HepG2 (cell line): ENCODE measurements around the gene DTX2. TPM values are rescaled to one million over a fixed set of nuclear protein-coding genes. Genes with fewer than 3 reads are reported as not detected.

Source experiments
- BORCS8-MEF2B ChIP-seq: sonication (generic); formaldehyde crosslinking; IDR thresholded peaks from 2 replicates; pipeline ENCODE4 v1.8.0; 2022; ENCODE audit warnings: mild to moderate bottlenecking, missing genetic modification reagents
- BRF2 ChIP-seq: sonication (generic); formaldehyde crosslinking; IDR thresholded peaks from 2 replicates; pipeline ENCODE4 v1.8.1; 2022; ENCODE audit warnings: mild to moderate bottlenecking, missing genetic modification reagents
- CCAR2 ChIP-seq: fragments of 200-400 bp; formaldehyde crosslinking; optimal IDR thresholded peaks from 2 replicates; pipeline ENCODE3; 2018; ENCODE audit warnings: low read depth, mild to moderate bottlenecking, low read length, moderate library complexity
- E2F5 ChIP-seq: sonication (generic); formaldehyde crosslinking; conservative IDR thresholded peaks from 2 replicates; pipeline ENCODE4 v1.4.0; 2020; ENCODE audit warnings: missing genetic modification reagents
- FOXO1 ChIP-seq: sonication (generic); formaldehyde crosslinking; IDR thresholded peaks from 2 replicates; pipeline ENCODE4 v1.4.0; 2020; ENCODE audit warnings: missing genetic modification reagents
- GFI1 ChIP-seq: sonication (generic); formaldehyde crosslinking; IDR thresholded peaks from 2 replicates; pipeline ENCODE4 v1.5.0; 2020; ENCODE audit warnings: missing genetic modification reagents, mild to moderate bottlenecking, borderline replicate concordance
- HNRNPK ChIP-seq: fragments of 200-400 bp; formaldehyde crosslinking; IDR thresholded peaks from 2 replicates; pipeline ENCODE4 v1.6.1; 2018; ENCODE audit warnings: low read length, low read depth, moderate library complexity, mild to moderate bottlenecking; ENCODE audit not compliant: poor library complexity, severe bottlenecking
- KMT2B ChIP-seq: IDR thresholded peaks from 2 replicates; pipeline ENCODE4 v1.6.1; 2016; ENCODE audit warnings: missing genetic modification reagents, missing compliant biosample characterization
- MLLT10 ChIP-seq: sonication (generic); formaldehyde crosslinking; IDR thresholded peaks from 2 replicates; pipeline ENCODE4 v1.4.0; 2020; ENCODE audit warnings: missing genetic modification reagents
- NCOA2 ChIP-seq: sonication (generic); formaldehyde crosslinking; IDR thresholded peaks from 2 replicates; pipeline ENCODE4 v1.8.0; 2022; ENCODE audit warnings: inconsistent platforms
- POLR2A ChIP-seq, 2 experiments: IDR thresholded peaks; 2 replicates each; pipeline ENCODE4 v1.6.1; 2011; ENCODE audit warnings: low read depth in 2 of 2, low read length in 2 of 2, mild to moderate bottlenecking in 1 of 2, moderate library complexity in 1 of 2; ENCODE audit not compliant: insufficient read depth in 1 of 2
- REXO4 ChIP-seq: sonication (generic); formaldehyde crosslinking; IDR thresholded peaks from 2 replicates; pipeline ENCODE4 v1.8.0; 2022; ENCODE audit warnings: missing genetic modification reagents, mild to moderate bottlenecking, borderline replicate concordance
- RXRB ChIP-seq: IDR thresholded peaks from 2 replicates; pipeline ENCODE4 v1.6.1; 2016; ENCODE audit warnings: borderline replicate concordance, missing genetic modification reagents, missing compliant biosample characterization
- SALL1 ChIP-seq: sonication (generic); formaldehyde crosslinking; IDR thresholded peaks from 2 replicates; pipeline ENCODE4 v1.8.0; 2022; ENCODE audit warnings: mild to moderate bottlenecking, missing genetic modification reagents
- SNRNP70 ChIP-seq: fragments of 200-400 bp; formaldehyde crosslinking; IDR thresholded peaks from 2 replicates; pipeline ENCODE4 v1.6.1; 2017; ENCODE audit warnings: mild to moderate bottlenecking, low read depth, low read length, moderate library complexity
- TARDBP ChIP-seq: sonication (generic); formaldehyde crosslinking; IDR thresholded peaks from 2 replicates; pipeline ENCODE4 v1.8.0; 2022; ENCODE audit warnings: mild to moderate bottlenecking, missing genetic modification reagents
- TEAD2 ChIP-seq: sonication (generic); formaldehyde crosslinking; IDR thresholded peaks from 2 replicates; pipeline ENCODE4 v1.9.0; 2021; ENCODE audit warnings: missing genetic modification reagents
- TMF1 ChIP-seq: sonication (generic); formaldehyde crosslinking; IDR thresholded peaks from 2 replicates; pipeline ENCODE4 v1.8.1; 2022; ENCODE audit warnings: low read depth, missing genetic modification reagents
- ZNF30 ChIP-seq: sonication (generic); formaldehyde crosslinking; IDR thresholded peaks from 2 replicates; pipeline ENCODE4 v1.5.0; 2020; ENCODE audit warnings: mild to moderate bottlenecking, missing genetic modification reagents
- ZNF34 ChIP-seq: sonication (generic); formaldehyde crosslinking; IDR thresholded peaks from 2 replicates; pipeline ENCODE4 v1.4.0; 2020; ENCODE audit warnings: mild to moderate bottlenecking, missing genetic modification reagents, borderline replicate concordance
- ZNF343 ChIP-seq: sonication (generic); formaldehyde crosslinking; IDR thresholded peaks from 2 replicates; pipeline ENCODE4 v1.4.0; 2020; ENCODE audit warnings: mild to moderate bottlenecking, missing genetic modification reagents
- ZNF749 ChIP-seq: sonication (generic); formaldehyde crosslinking; IDR thresholded peaks from 2 replicates; pipeline ENCODE4 v1.8.0; 2022; ENCODE audit warnings: mild to moderate bottlenecking, missing genetic modification reagents, moderate library complexity, borderline replicate concordance
- ZNF772 ChIP-seq: sonication (generic); formaldehyde crosslinking; IDR thresholded peaks from 2 replicates; pipeline ENCODE4 v1.5.0; 2020; ENCODE audit warnings: mild to moderate bottlenecking, missing genetic modification reagents
- ZNF784 ChIP-seq: sonication (generic); formaldehyde crosslinking; IDR thresholded peaks from 2 replicates; pipeline ENCODE4 v1.5.1; 2020; ENCODE audit warnings: missing genetic modification reagents, mild to moderate bottlenecking, borderline replicate concordance
- polyA plus RNA-seq, 8 experiments: library from polyadenylated mRNA; depleted of rRNA in 3 of 8; stranded (reverse) in 7 of 8; unstranded in 1 of 8; fragments of >200 nt; fragmentation: Illumina TruSeq in 4 of 8; extraction: Trizol in 4 of 8; gene quantifications; 2 replicates each; pipeline versions ENCODE4 v1.2.1 to v1.2.3, GENCODE V29; 2011 to 2016; ENCODE audit warnings: low read depth in 4 of 8, missing spikeins in 1 of 8, mixed read lengths in 1 of 8; ENCODE audit not compliant: insufficient read depth in 1 of 8
- total RNA-seq, 5 experiments: library from RNA; depleted of rRNA; stranded (reverse); fragments of >200 nt; fragmentation: Illumina TruSeq; extraction: Trizol; gene quantifications; 2 replicates each; pipeline ENCODE4 v1.2.3, GENCODE V29; 2016; ENCODE audit warnings: low read depth in 1 of 5
- TF ChIP-seq, protein P1 (sequence below): sonication (generic); formaldehyde crosslinking; conservative IDR thresholded peaks from 2 replicates; pipeline ENCODE4 v1.4.0; 2020; ENCODE audit warnings: missing genetic modification reagents

DTX2 gene
- total and polyA plus RNA-seq, 2 of the 13 experiments (the other 11 are each of a cell fraction or from before 2014, with no cell fraction given) = 5.5 to 6.2 TPM

DNA sequence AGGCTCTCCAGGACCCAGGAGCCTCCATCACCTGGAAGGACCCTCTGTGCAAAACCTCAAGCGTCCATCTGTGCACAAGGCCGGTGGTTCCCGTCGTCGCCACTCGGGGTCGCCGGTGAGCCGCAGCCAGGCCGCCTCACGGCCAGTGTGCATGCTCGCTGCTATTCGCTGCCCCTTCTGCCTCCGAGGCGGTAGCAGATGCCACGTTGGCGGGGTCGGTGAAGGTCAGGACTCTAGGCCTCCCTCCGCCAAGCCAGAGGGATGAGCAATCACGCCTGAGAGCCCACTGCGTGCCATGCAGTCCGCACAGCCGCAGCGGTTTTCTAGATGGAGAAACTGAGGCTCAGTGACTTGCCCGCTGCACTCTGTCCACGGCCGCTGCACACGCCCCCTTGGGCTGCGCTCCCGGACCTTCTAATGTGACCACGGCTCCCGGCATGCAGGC, 54.5 kb downstream of the DTX2 start (continued):
- no peak for TF ChIP-seq HNRNPK
- no peak for TF ChIP-seq GFI1
- TF ChIP-seq, protein P1, sequence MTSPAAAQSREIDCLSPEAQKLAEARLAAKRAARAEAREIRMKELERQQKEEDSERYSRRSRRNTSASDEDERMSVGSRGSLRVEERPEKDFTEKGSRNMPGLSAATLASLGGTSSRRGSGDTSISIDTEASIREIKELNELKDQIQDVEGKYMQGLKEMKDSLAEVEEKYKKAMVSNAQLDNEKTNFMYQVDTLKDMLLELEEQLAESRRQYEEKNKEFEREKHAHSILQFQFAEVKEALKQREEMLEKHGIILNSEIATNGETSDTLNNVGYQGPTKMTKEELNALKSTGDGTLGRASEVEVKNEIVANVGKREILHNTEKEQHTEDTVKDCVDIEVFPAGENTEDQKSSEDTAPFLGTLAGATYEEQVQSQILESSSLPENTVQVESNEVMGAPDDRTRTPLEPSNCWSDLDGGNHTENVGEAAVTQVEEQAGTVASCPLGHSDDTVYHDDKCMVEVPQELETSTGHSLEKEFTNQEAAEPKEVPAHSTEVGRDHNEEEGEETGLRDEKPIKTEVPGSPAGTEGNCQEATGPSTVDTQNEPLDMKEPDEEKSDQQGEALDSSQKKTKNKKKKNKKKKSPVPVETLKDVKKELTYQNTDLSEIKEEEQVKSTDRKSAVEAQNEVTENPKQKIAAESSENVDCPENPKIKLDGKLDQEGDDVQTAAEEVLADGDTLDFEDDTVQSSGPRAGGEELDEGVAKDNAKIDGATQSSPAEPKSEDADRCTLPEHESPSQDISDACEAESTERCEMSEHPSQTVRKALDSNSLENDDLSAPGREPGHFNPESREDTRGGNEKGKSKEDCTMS (CRISPR knock-in tag) = no peak
- TF ChIP-seq NCOA2 = peak; percentile 35; the same call in 1 of the 2 replicates
- TF ChIP-seq FOXO1 (CRISPR knock-in tag) = peak; percentile 41
- peak; percentile 42; the same call in 1 of the 2 replicates for TF ChIP-seq RXRB (CRISPR knock-in tag)
- TF ChIP-seq MLLT10 (CRISPR knock-in tag) = no peak
- peak; percentile 71 for TF ChIP-seq SALL1 (CRISPR knock-in tag)
- TF ChIP-seq ZNF784 = no peak
- no peak for TF ChIP-seq ZNF30 (CRISPR knock-in tag)
- no peak for TF ChIP-seq TMF1
- no peak for TF ChIP-seq BRF2 (CRISPR knock-in tag)
- no peak for TF ChIP-seq TEAD2 (CRISPR knock-in tag)
- no peak for TF ChIP-seq REXO4 (CRISPR knock-in tag)
- 0 out of 2 replicates have a peak, but pooled peaks have one; percentile 62 for TF ChIP-seq ZNF343 (CRISPR knock-in tag)
- TF ChIP-seq CCAR2 = no peak
- TF ChIP-seq TARDBP (CRISPR knock-in tag) = no peak; the same call in 1 of the 2 replicates
- TF ChIP-seq ZNF772 (CRISPR knock-in tag) = no peak
- TF ChIP-seq SNRNP70 = no peak
- TF ChIP-seq E2F5 (CRISPR knock-in tag) = no peak
- TF ChIP-seq KMT2B = no peak
- peak; percentile 58; the same call in 1 of the 2 replicates for TF ChIP-seq BORCS8-MEF2B (CRISPR knock-in tag)
- no peak for TF ChIP-seq ZNF34
- peak in 1 of 2 experiments; percentile 38; a peak in 1 of 4 replicates for TF ChIP-seq POLR2A (IDR thresholded peaks at IDR 0.05; ENCODE audit: insufficient read depth in 1 of 2, low read depth in 2 of 2, low read length in 2 of 2)
- 0 out of 2 replicates have a peak, but pooled peaks have one; percentile 66 for TF ChIP-seq ZNF749 (CRISPR knock-in tag)
